Mammary epithelial cell (primary cell): Measurements from ENCODE around the gene SLC22A31.

ENCODE experiments used
- EZH2 ChIP-seq: IDR thresholded peaks from 2 replicates; pipeline ENCODE4 v1.6.1; 2012; ENCODE audit warnings: low read length, inconsistent platforms, borderline replicate concordance
- TF ChIP-seq, protein P1 (sequence below), 2 donors: IDR thresholded peaks in 1 of 2; conservative IDR thresholded peaks in 1 of 2; 2 replicates each; pipeline ENCODE4 v1.5.1; 2011 to 2012; ENCODE audit warnings: inconsistent platforms in 2 of 2, low read length in 2 of 2, mild to moderate bottlenecking in 2 of 2, control low read depth in 1 of 2, low read depth in 1 of 2; ENCODE audit not compliant: insufficient read depth in 1 of 2; ENCODE audit errors: extremely low read depth in 1 of 2

DNA sequence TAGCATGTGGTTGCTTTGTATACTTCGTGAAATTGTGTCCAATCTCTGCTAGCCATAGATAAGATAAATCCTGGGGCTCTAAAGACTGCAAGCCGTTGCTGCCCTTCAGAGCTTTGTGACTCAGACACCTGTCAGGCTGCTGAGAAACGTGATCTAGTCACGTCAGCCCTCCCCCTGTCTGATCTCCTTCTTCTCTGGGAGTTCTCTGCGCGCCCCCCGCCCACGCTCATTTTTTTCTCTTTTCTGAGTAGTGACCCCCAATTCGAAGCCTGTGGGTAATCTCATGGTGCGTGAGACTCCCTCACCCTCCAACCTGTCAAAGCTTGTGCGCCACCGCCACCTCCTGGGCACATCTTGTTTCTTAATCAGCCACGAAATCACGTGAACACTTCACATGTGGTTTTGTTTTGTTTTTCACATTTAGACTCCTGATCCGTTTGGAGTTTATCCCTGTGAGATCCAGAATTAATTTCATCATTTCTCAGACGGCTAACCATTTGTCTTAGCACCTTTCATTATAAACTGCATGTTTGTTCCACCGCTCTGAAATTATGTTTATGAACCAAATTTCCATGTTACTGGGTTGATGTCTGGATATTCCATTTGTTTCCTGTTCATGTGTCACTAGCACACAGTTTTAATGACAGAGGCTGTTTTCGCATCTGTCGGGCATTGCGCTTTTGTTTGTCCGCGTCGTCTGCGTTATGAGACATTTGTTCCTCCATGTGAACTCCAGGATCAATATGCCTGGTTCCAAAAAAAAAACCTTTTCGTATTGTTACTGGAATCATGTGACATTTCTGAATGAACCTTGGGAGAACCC lies 16.2 kb upstream of the SLC22A31 start:
- TF ChIP-seq, protein P1, sequence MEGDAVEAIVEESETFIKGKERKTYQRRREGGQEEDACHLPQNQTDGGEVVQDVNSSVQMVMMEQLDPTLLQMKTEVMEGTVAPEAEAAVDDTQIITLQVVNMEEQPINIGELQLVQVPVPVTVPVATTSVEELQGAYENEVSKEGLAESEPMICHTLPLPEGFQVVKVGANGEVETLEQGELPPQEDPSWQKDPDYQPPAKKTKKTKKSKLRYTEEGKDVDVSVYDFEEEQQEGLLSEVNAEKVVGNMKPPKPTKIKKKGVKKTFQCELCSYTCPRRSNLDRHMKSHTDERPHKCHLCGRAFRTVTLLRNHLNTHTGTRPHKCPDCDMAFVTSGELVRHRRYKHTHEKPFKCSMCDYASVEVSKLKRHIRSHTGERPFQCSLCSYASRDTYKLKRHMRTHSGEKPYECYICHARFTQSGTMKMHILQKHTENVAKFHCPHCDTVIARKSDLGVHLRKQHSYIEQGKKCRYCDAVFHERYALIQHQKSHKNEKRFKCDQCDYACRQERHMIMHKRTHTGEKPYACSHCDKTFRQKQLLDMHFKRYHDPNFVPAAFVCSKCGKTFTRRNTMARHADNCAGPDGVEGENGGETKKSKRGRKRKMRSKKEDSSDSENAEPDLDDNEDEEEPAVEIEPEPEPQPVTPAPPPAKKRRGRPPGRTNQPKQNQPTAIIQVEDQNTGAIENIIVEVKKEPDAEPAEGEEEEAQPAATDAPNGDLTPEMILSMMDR (conservative IDR thresholded peaks at IDR 0.05 in 1 of 2, IDR thresholded peaks at IDR 0.05 in 1 of 2; ENCODE audit: extremely low read depth in 1 of 2, insufficient read depth in 1 of 2, low read depth in 1 of 2, low read length in 2 of 2), result peak; percentile 61 to 80
- TF ChIP-seq EZH2, result no peak
